Embryonic facial prominence (tissue), 1 donor: ENCODE results near the gene PGK2.
"Not testable (repeated sequence)": the region's sequence is repeated elsewhere in the genome, so short reads cannot be mapped to it uniquely, and the experiment has no call there.

Experiments
- DNase-seq: peaks from one replicate; pipeline ENCODE4 v3.0.0-alpha.2; 2016; ENCODE audit errors: extremely low spot score

Gene PGK2

DNA sequence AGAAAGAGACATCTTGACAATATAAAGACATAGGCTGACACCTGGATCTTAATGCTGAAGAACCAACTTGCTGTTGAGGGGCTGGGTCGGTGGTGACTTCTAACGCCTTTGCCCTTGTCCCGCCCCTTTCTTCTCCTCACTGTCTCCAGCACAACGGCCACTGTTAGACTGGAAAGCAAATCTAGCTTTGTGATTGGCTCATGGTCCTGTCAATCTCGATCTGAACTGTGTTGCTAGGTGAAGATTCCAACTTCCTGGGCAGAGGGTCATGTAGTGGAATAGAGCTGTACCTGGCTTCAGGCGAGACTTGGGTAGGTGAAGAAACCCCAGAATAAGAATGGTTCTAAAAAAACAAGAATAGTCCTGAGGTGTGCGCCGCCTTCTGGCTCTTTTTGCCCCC lies at the start of gene PGK2:
TSS of gene PGK2 (minus strand) at position 110 of the 400 bp plus-strand sequence. CDS start at position 12, 98 bp downstream.
- DNase-seq: no peak

DNA sequence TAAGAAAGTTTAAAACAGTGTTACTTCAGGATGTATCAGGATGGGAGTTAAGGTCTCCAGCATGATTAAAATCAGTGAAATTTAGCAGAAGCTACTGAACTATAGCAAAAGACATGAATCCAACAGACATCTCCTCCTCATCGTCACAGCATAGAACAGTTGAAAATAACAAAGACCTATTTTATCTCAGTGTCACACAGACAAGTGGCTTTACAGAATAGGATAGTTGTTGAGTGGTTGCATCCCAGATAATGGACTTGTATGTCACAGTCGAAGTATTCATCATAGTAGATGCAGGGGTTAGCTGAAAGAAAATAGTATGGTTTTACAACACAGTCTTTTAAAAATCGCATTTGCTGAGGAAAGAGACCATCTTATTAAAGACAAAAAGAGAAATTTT lies 48.1 kb upstream of the PGK2 start:
- no peak for DNase-seq

DNA sequence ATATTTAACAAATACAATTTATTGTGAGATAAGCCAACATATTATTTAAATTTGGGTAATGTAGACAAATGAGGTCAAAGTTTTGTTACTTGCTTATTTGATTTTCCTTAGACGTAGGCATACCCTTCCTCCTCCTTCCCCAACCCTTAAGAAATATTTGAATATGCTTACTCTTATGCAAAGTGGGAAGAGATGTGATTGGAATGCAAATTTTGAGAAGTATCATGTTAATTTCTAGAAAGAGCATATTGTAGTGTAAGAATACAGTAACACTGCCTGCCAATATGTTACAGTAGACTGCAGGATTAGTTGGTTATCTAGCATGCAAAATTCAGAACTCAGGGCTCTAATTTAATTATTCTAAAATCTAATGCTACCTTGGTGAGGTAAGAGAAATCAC lies 46.3 kb upstream of the PGK2 start:
- no peak for DNase-seq

DNA sequence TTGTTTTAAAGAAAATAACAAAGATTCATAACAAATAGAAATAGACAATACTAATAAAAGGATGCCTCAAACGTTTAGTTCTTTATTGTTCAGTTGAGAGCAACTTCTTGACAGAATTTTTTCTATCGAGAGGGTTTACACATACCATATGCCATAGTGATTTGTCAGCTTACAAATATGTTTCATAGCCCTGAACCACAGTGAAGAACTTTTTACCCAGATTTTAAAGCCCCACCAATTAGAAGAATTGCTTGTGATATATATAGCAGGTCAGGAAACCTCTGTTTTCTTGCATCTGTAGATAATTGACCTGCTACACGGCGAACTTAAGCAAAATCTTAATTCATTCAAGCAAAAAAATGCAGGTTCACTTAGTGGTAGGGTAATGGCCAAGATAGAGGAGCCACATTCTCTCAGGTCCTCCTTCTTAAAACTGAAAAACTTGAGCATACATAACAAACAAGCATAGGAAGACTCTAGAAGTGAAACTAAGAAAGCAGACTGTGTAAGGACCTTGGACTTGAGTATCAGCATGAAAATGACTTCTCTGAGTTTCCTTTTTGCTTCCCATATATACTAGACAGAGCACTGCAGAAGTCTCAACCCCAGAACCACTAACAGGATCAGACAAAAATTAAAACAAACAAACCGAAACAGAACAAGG lies 39.8 kb upstream of the PGK2 start:
- no peak for DNase-seq

DNA sequence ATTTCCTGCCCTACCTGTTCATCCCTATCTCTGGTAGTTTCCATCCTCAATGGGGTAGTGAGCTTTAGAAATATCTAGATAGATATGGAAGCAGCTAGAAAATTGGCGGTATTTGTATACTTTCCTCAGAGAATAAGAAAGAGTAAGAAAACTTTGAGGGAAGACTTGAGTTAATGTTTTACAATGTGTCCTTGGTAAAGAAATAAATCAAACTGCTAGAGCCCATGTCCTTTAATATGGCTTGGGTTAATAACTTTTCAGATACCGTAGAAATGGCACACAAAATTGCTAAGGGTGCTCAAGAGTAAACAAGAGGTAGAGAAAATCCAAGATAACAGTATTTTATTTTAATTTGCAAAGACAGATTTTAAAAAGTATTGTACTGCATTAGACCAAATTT lies 28.1 kb upstream of the PGK2 start:
- DNase-seq: no peak

DNA sequence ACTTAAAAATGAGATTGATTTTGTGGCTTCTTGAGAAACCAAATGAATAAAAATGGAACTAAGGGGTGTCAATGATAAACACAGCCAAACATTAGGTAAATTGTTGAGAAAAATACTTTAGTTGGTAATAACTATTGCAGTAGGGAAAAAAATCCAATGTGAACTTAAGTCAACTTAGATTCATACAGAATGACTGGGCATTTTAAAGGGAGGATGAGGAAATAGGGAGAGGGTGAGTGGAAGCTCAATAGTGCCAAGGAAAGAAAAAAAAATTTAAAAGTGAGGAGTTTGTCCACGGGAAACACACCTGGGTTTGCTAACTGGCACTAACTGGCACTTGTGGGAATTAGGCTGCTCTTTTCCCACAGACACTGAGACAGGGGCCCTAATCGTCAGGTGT lies 26.2 kb upstream of the PGK2 start:
- DNase-seq: no peak

DNA sequence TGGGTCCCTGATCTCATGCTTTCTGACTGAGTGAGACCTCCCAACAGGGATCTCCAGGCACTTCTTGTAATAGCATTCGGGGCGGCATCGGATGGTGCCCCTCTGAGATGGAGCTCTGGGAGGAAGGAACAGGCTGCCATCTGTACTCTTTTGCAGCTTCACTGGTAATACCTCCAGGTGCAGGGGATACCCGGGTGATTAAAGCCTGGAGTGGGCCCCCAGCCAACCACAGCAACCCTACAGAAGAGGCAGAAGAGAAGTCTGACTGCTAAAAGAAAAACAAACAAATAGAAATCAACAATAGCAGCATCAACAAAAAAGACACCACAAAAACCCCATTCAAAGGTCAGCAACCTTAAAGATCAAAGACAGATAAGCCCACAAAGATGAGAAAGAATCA lies 19.1 kb upstream of the PGK2 start:
- DNase-seq: no peak

DNA sequence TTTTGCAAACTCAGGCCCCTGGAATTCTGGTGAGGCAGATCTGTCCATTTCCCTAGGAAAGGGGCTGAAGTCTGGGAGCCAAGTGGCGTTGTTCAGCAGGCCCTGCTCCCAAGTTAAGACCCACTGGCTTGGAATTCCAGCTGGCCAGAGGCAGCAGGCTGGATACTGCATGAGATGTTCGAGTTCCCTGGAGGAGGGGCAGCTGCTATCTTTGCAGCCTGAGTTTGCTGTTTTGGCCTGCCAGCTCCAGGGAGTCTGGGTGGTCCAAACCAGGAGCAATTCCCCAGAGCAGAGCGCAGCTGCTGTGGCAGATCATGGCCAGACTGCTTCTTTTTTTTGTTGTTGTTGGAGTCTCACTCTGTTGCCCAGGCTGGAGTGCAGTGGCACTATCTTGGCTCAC lies 18.2 kb upstream of the PGK2 start:
- no peak for DNase-seq

DNA sequence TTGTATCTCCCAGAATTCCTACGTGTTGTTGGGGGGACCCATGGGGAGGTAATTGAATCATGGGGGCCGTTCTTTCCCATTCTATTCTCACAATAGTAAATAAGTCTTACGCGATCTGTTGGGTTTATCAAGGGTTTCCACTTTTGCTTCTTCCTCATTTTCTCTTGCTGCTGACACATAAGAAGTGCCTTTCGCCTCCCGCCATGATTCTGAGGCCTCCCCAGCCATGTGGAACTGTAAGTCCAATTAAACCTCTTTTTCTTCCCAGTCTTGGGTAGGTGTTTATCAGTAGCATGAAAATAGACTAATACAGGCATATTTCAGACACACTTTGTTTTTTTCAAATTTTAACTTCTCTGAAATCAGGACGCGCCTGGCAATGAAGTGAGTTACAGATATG lies 14.4 kb upstream of the PGK2 start:
- no peak for DNase-seq

DNA sequence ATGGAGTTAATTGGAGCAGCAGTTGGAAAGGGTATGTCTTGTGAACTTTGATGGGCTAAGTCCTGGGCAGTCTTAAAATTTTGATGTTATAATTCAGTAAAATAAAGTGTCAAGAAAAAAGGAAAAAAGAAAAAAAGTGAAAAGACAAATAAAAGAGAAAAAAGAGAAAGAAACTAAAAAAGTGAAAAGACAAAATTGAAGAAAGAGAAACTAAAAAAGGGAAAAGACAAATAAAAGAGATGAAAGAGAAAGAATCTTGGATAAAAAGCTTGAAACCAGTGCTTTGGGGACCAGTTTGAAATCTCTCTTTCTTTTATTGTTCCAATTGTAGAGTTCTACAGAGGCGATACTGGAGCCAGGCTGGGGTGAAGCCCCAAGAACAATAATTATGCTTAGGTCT lies 12.0 kb upstream of the PGK2 start:
- no peak for DNase-seq

DNA sequence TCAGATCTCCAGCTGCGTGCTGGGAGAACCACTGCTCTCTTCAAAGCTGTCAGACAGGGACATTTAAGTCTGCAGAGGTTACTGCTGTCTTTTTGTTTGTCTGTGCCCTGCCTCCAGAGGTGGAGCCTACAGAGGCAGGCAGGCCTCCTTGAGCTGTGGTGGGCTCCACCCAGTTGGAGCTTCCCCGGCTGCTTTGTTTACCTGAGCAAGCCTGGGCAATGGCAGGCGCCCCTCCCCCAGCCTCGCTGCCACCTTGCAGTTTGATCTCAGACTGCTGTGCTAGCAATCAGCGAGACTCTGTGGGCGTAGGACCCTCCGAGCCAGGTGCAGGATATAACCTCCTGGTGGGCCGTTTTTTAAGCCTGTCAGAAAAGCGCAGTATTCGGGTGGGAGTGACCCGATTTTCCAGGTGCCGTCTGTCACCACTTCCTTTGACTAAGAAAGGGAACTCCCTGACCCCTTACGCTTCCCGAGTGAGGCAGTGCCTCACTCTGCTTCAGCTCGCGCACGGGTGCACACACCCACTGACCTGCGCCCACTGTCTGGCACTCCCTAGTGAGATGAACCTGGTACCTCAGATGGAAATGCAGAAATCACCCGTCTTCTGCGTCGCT lies 9.9 kb upstream of the PGK2 start:
- DNase-seq: not testable (repeated sequence)

DNA sequence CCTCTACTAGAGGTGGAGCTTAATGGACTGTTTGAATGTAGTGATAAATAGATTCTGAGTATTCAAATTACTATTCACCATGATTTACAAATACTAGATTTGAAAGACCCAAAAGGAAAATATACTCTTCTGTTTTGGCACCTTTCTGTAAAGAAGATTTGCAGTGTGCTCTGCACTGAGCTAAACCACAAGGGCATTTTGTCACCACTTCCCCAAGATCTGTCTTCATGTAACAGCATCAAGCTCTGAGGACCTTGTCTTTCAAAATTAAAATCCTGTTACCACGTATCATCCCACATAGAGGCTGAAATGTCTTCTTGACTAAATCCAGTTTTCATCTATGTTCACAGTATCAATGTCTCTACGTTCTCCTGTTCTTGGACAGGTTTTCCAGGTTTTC lies 3.3 kb upstream of the PGK2 start:
- no peak for DNase-seq

DNA sequence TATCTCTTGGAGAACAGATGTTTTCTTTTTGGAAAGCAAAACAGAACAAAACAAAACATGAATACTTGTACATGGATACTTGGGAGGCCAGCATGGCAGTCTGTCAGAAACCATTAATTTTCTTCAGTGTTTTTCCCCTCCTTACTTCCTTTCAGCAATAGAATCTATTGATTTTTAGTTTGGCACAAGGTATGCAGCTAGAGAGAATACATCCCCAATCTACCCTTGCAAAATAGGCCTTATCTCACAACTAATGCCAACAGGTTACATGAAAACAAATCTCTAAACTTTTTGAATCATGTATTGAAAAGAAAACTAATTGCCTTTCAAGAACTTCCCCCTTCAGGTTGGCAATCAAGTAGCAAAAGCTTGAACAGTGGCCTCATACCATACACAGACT lies 2.8 kb downstream of the PGK2 start:
- DNase-seq: no peak

DNA sequence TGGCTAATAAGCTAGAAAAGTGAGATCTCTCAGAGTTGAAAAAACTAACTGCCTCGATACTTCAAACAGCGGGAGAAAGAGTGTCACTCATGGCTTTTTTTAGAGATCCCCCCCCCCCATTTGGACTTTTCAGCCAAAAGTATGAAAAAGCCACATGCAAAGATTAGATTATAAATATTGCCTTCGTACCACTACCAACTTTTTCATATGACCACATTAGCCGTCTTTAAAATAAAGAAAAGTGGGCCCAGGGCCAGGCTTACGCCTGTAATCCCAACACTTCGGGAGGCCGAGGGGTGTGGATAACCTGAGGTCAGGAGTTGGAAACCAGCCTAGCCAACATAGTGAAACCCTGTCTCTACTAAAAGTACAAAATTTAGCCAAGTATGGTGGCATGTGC lies 4.4 kb downstream of the PGK2 start:
- DNase-seq: no peak

DNA sequence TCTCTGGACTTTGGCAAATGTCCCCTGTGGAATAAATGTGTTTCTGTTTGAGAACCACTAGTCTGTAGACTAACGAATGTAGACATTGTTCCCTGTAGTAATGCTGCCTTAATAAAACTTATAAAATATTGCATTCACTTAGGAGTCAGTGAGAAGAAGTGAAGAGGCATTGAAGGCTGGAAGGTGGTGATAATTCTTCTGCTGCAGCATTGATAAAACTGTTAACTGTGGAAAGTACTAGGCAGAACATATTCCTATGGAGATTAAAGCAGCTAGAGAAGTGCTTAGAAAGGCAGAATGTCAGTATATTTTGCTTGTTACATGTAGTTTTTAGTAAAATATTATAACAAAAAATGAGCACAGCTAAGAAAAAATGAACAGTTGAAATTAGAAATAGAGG lies 4.8 kb downstream of the PGK2 start:
- no peak for DNase-seq

DNA sequence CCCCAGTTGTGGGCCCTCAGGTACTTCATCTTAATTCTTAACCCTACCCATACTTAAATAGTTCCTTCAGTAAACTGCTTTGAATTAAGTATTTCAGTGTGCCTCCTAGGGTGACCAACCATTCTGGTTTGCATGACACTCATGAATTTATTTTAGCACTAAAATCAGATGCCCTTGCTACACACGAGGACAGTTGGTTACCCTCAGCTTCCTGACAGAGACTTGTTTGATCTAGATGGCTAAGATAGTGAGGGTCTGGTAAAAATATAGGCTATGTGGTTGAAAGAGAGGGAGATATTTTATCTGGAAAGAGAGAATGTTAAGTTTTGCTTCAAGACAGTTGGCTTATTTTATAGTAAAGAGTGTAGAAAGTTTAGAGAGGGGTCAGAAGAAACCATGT lies 10.6 kb downstream of the PGK2 start:
- no peak for DNase-seq

DNA sequence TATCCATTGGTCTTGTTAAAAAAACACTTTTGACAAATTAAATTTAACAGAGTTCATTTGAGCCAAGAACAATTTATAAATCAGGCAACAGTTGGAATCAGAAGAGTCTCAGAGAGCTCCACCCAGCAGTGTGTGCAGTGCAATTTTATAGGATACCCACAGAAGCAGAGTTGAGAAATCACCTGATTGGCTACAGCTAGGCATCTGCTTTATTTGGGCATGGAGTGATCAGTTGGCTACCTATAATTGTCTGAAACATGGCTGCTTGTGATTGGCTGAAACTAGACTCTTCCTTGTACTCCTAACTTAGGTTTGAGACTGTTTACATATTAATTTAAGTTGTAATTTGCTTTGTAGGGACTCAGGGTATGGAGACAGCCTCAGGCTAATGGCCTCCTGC lies 12.0 kb downstream of the PGK2 start:
- no peak for DNase-seq

DNA sequence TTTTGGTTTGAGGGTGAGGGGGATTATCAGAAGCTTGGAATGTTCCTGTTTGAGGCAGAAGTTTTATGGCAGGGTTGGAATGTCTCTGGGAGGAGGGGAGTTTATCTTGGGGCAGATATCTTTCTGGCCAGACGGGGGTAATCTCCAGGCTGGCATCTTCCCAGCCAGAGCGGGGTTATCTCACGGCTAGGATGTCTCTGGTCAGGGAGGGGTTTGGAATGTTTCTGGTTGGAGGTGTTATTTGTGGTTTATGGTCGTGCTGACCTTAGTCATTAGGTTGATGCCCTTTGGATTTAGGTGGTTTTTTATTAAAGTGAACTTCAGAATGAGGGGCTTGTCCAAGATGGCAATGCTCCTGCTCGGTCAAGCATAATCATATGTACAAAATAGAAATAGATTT lies 14.8 kb downstream of the PGK2 start:
- DNase-seq: no peak

DNA sequence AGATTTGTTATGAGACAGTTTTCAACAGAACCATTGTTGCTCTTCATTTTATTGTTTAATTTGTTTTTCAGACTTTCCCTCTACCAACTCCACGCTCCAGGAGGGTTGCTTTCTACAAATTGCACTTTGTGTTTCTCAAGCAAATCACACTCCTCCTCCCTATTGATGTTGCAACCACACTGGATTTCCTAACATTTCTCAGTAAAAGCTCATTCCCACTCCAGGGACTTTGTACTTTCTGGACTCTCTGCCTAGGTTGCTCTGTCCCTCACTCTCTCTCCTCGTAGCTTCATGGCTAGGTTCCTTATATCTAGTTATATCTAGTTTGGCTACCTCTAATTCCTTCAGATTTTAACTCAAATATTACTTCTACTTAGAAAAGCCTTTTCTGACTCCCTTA lies 20.3 kb downstream of the PGK2 start:
- DNase-seq: no peak

DNA sequence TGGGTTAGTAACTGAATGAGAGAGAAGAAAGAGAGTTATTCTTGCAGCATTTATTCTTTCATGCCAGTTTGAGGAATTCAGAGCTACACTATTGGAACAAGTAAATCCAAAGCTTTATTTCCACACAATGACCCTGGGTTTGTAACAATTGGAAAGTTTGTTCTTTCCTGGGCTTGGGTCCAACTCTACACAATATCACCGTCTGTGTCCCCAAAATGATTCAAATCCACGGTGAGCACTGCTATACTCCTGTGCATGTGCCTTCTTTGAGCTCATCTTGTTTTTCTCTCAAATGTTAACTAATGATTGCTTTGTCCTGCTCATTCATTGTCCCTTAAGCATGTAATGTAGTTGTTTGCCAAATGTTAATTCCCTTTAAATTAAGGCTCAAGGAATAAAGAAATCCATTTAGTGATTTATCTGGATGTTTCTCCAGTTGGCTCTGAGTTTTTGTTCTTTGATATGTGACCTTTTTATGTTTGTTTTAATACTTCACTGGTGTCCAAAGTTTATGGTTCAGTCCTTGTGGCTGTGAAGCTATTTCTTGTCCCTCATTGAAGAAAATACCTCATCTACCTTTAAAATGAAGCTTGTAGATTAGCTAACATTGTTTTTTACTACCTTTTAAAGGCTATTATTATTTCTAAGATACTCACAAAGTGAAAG lies 22.4 kb downstream of the PGK2 start:
- no peak for DNase-seq

DNA sequence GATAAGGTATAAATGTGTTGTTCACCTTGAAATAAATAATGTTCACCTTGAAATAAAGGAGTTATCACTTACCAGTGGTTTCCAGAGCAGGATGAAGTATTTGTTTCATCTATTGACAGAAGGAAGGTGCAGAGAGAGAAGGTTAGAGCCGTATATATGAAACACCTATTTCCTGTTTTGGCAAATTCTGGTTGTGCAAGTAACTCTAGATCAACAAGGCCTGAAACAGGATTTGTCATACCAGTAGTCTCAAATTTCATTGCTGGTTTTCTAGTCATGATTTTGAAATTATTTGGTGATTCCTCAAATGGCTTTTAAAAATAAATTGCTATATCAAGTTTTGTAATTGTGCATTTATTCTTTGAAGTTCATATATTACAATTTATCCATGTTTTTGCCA lies 42.8 kb downstream of the PGK2 start, which contains the start of gene CRISP3:
TSS of gene CRISP3 (minus strand) at position 130 of the 400 bp plus-strand sequence. CDS start at position 109, 21 bp downstream.
- no peak for DNase-seq

DNA sequence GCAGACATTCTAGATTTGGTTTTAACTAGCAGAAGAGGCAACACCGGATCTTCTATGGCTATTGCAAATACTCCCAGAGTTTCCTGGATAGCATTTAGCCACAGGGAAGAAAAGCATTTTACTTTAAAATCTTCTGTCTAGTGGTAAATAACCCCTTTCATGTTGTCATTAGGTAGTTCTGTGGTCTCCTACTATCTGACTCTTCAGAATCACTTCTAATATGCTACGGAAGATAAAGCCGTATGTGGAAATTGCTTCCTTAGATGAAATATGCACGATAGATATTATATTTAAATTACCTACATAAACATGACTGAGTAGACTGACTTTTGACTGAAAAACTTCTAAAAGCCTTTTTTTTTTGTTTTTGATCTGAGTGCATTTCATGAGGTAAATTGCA lies 43.7 kb downstream of the PGK2 start:
- no peak for DNase-seq

DNA sequence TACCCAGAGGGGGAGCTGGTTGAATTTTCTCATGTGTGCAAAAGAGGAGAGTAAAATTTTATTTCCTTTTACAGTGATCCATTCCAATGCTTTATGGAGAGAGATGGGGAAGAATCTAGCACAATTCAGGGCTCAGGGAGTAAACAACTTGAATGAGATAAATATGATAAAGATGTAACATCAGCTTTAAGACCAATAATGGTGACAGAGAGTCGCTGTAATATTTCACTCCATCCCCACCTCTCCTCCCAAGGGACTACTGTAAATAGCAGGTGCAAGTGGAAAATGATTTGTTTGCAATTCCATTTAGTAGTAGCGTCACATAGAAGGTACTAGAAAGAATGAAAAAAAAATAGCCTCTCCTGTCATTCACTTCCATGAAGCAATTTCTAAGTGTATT lies 47.7 kb downstream of the PGK2 start:
- DNase-seq: no peak
